ENCODE measurements around the gene GPC6.

GPC6 gene

DNA sequence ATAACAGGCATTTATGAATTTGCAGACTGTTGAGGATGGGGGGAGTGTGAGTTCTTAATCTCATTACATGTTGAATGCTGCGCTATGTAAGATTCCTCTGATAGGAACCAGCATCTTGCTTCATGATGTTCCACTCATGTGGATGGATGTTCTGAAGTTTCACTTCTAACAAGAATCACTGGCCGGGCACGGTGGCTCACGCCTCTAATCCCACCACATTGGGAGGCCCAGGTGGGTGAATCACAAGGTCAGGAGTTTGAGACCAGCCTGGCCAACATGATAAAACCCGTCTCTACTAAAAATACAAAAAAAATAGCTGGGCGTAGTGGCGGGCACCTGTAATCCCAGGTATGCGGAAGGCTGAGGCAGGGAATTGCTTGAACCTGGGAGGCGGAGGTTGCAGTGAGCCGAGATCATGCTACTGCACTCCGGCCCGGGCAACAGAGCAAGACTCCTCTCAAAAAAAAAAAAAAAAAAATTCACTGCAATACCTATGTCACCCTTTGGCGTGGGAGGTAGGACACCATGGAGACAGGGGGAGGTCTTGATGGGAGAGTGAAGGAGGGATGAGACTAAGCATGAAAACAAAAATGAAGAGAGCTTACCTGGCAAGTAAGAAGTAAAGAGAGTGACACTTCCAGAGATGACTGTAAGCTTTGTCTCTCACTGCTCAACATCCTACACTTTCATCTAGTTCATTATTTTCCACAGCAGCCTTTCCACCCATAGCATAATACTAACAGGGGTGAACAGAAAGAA is 1119.8 kb downstream of the GPC6 start:
- no peak overlapping the region for H3K4me3 ChIP-seq (ENCODE audit: low read length)
- no peak for DNase-seq (ENCODE audit: low read depth)
- TF ChIP-seq, protein P1, sequence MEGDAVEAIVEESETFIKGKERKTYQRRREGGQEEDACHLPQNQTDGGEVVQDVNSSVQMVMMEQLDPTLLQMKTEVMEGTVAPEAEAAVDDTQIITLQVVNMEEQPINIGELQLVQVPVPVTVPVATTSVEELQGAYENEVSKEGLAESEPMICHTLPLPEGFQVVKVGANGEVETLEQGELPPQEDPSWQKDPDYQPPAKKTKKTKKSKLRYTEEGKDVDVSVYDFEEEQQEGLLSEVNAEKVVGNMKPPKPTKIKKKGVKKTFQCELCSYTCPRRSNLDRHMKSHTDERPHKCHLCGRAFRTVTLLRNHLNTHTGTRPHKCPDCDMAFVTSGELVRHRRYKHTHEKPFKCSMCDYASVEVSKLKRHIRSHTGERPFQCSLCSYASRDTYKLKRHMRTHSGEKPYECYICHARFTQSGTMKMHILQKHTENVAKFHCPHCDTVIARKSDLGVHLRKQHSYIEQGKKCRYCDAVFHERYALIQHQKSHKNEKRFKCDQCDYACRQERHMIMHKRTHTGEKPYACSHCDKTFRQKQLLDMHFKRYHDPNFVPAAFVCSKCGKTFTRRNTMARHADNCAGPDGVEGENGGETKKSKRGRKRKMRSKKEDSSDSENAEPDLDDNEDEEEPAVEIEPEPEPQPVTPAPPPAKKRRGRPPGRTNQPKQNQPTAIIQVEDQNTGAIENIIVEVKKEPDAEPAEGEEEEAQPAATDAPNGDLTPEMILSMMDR (conservative IDR thresholded peaks at IDR 0.05; ENCODE audit: low read depth, low read length), result no peak

DNA sequence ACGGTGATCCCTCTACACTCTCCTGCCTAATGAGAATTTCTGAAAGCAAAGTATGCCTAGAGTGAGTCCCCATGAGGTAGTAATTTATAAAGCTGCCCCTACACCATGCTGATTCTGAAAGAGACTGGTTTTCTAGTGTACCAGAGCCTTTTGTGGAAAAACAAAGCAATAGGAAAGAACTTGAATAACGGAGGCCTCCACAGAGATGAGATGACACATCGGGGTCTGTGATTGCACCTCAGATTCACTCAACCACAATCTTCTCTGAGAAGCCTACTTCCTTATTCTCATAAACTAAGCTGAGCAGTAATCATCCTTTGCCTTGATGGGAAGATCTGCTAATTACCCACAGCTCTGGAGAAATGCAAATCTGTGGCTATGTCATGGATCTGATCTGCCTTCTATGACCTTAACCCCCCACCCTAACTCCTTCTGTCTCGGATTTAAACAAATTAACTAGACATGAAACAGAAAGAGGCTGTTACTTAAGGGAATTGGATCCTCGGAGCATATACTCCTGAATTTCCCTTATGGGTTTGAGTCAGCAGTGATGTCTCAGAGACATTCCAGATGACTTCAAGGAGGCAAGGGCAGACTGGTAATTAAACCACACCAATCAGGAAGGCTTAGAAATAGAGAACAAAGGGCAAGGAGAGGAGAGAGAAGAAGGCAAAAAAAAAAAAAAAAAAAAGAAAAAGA is 1124.8 kb downstream of the GPC6 start:
- TF ChIP-seq, protein P1 (conservative IDR thresholded peaks at IDR 0.05; ENCODE audit: low read depth, low read length), result no peak
- DNase-seq (ENCODE audit: low read depth), result no peak
- no peak overlapping the region for H3K4me3 ChIP-seq (ENCODE audit: low read length)

DNA sequence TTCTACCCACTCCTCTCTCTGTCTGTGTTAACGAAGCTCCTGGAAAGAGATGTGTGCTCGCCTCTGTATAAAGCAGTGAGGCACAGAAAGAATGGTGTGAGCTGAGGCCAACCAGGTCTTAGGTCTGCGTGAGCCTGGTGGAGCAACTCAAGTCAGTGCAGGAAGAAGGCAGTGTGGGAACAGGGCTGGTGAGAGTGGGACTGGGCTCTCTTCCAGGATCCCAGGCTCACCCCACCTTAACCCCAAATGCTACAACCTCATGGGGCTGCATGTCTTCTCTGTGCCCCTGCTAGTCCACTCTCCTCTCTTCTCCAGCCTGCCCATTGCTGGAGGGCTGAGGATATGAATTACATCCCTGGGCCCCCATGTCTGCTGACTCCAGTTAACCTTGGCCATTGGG is 1125.5 kb downstream of the GPC6 start:
- no peak for DNase-seq (ENCODE audit: low read depth)
- no peak overlapping the region for H3K4me3 ChIP-seq (ENCODE audit: low read length)
- TF ChIP-seq, protein P1 (conservative IDR thresholded peaks at IDR 0.05; ENCODE audit: low read depth, low read length), result no peak

DNA sequence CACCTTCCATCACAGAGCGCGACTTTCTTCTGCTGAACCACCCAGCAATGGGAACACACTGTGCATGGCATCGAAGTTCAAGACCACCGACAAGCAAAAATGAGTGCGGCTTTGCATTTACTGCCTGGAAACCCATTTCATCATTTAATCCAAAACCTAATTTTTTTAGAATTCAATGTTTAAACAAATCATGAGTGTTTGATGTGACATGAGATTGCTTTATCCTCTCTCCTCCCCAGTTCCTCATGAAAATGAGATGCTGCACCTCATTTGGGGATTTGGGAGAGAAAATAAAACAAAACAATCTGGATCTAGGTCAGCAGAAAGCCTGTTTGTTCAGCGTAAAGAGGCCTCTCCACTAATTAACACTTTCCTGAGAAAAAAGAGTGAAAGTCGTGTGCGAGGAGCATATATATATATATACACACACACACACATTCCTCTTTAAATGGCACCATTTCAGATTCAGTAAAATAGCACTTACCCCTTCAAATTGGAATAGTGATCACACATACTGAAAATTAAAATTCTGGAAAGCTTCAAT is 1126.6 kb downstream of the GPC6 start:
- H3K4me3 ChIP-seq (ENCODE audit: low read length), result no peak overlapping the region
- TF ChIP-seq, protein P1 (conservative IDR thresholded peaks at IDR 0.05; ENCODE audit: low read depth, low read length), result no peak
- no peak for DNase-seq (ENCODE audit: low read depth)

DNA sequence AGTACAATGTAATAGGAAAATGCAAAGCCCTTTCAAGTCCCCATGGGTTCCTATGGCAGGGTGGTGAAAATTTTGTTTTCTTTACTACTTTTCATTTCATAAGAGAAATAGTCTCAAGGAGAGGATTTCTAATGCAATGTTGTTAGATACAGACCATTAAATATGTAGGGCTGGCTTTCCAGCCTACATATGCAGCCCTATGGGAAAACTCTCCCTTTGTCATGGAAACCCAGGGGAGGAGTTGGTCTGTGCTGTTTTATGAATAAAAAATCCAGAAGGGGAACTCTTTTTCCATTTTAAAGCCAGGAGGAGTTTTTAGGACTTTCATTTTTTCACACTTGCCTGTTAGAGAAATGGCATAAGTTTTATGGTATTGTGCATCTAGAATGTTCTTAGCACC is 1133.3 kb downstream of the GPC6 start:
- TF ChIP-seq, protein P1 (conservative IDR thresholded peaks at IDR 0.05; ENCODE audit: low read depth, low read length), result no peak
- DNase-seq (ENCODE audit: low read depth), result no peak
- no peak overlapping the region for H3K4me3 ChIP-seq (ENCODE audit: low read length)

DNA sequence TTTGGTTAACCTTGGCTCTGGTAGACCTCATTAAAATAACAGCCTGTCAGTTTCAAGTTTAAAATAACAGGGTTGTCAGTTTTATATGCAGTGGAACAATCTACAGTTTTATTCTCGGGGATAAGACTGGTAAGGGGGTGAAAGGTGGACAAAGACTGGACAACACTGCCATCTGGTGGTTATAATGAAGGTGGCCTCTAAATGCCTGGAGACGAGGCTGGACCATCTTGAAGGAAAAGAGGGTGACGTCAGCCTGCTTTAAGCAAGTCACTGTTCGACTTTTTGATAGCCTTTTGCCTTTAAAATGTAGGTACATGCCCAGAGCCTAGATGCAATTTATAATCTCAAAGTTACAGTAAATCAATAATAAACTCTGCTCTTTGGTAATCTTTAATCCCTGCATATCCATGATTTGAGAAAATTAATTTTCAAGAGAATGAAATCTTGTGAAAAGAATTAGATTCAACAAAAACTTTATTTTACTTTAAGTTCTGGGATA is 1135.9 kb downstream of the GPC6 start:
- peak; percentile 76 for DNase-seq (ENCODE audit: low read depth)
- TF ChIP-seq, protein P1 (conservative IDR thresholded peaks at IDR 0.05; ENCODE audit: low read depth, low read length), result peak; percentile 78
- H3K4me3 ChIP-seq (ENCODE audit: low read length), result no peak overlapping the region
